ENCODE measurements around the gene BTRC.

Gene BTRC

GRCh38 chr10:101467286-101467770 lies 113.4 kb downstream of the BTRC start:
- peak; percentile 81 for DNase-seq (ENCODE audit: low read depth)
- no peak overlapping the region for H3K4me3 ChIP-seq (replicated peaks; ENCODE audit: low read depth, low read length)
- peak; percentile 98 for TF ChIP-seq CTCF (IDR thresholded peaks at IDR 0.05; ENCODE audit: low read length, missing control alignments)

GRCh38 chr10:101468159-101468558 lies 114.2 kb downstream of the BTRC start:
- no peak overlapping the region for H3K4me3 ChIP-seq (replicated peaks; ENCODE audit: low read depth, low read length)
- no peak for DNase-seq (ENCODE audit: low read depth)
- no peak for TF ChIP-seq CTCF (IDR thresholded peaks at IDR 0.05; ENCODE audit: low read length, missing control alignments)

GRCh38 chr10:101476383-101476782 lies 122.4 kb downstream of the BTRC start:
- DNase-seq (ENCODE audit: low read depth), result no peak
- no peak for TF ChIP-seq CTCF (IDR thresholded peaks at IDR 0.05; ENCODE audit: low read length, missing control alignments)
- H3K4me3 ChIP-seq (replicated peaks; ENCODE audit: low read depth, low read length), result no peak overlapping the region

- DNase-seq (ENCODE audit: low read depth), result no peak
- TF ChIP-seq CTCF (IDR thresholded peaks at IDR 0.05; ENCODE audit: low read length, missing control alignments), result no peak
- H3K4me3 ChIP-seq (replicated peaks; ENCODE audit: low read depth, low read length), result no peak overlapping the region
Observed at GRCh38 chr10:101478956-101479355, 125.0 kb downstream of the BTRC start.

- H3K4me3 ChIP-seq (replicated peaks; ENCODE audit: low read depth, low read length), result no peak overlapping the region
- no peak for DNase-seq (ENCODE audit: low read depth)
- no peak for TF ChIP-seq CTCF (IDR thresholded peaks at IDR 0.05; ENCODE audit: low read length, missing control alignments)
Observed at GRCh38 chr10:101481256-101481655, 127.3 kb downstream of the BTRC start.

- TF ChIP-seq CTCF (IDR thresholded peaks at IDR 0.05; ENCODE audit: low read length, missing control alignments), result no peak
- DNase-seq (ENCODE audit: low read depth), result no peak
- H3K4me3 ChIP-seq (replicated peaks; ENCODE audit: low read depth, low read length), result no peak overlapping the region
Observed at GRCh38 chr10:101482568-101482967, 128.6 kb downstream of the BTRC start.

GRCh38 chr10:101484175-101484745 lies 130.3 kb downstream of the BTRC start:
- TF ChIP-seq CTCF (IDR thresholded peaks at IDR 0.05; ENCODE audit: low read length, missing control alignments), result no peak
- DNase-seq (ENCODE audit: low read depth), result no peak
- H3K4me3 ChIP-seq (replicated peaks; ENCODE audit: low read depth, low read length), result no peak overlapping the region
